ENCODE measurements around the gene OR10A3.

DNA sequence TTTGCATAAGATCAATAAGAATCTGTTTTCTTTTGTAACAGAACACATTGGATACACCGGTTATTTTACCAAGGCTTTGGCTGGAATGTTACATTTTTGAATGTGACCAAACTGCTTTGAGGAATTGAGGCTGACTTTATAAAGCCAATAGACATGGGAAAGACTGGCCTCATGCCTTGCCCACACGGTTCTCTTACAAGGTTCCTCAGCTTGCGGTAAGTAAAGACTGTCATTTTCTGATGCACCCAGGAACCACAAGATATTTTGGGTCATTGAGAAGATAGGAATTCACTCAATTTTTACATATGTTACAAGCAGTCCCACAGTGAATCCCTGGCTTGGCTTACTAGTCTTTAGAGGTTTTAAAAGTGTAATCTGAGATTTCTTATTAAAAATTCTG lies 34.4 kb downstream of the OR10A3 start:
- TF ChIP-seq, protein P1, sequence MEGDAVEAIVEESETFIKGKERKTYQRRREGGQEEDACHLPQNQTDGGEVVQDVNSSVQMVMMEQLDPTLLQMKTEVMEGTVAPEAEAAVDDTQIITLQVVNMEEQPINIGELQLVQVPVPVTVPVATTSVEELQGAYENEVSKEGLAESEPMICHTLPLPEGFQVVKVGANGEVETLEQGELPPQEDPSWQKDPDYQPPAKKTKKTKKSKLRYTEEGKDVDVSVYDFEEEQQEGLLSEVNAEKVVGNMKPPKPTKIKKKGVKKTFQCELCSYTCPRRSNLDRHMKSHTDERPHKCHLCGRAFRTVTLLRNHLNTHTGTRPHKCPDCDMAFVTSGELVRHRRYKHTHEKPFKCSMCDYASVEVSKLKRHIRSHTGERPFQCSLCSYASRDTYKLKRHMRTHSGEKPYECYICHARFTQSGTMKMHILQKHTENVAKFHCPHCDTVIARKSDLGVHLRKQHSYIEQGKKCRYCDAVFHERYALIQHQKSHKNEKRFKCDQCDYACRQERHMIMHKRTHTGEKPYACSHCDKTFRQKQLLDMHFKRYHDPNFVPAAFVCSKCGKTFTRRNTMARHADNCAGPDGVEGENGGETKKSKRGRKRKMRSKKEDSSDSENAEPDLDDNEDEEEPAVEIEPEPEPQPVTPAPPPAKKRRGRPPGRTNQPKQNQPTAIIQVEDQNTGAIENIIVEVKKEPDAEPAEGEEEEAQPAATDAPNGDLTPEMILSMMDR (IDR thresholded peaks at IDR 0.05; ENCODE audit: insufficient read depth, low read depth, low read length): no peak
- no peak for TF ChIP-seq EZH2 (IDR thresholded peaks at IDR 0.05; ENCODE audit: insufficient read depth, low read length)

Measured in astrocyte (in vitro differentiated cells and primary cell).